CD4-positive, alpha-beta T cell (primary cell): ENCODE measurements around the gene LRFN5. TPM values are rescaled to one million over a fixed set of nuclear protein-coding genes. Genes with fewer than 3 reads are reported as not detected.
"Not testable (repeated sequence)": the region's sequence is repeated elsewhere in the genome, so short reads cannot be mapped to it uniquely, and the experiment has no call there.

Experiments used
- ATAC-seq: fragments of 200-7000 bp; cut with Tn5 transposase; one replicate; pipeline ENCODE4 v1.10.0; 2022; ENCODE audit warnings: mild to moderate bottlenecking; ENCODE audit not compliant: poor library complexity
- CTCF ChIA-PET: fragments of 350-600 bp; sonication (Branson Sonifier 250); formaldehyde crosslinking; loops from one replicate; lab custom pipeline; 2021; ENCODE audit warnings: antibody characterized with exemption, inconsistent platforms; lab: Charles Lee
- POLR2A ChIA-PET: fragments of 350-600 bp; sonication (Branson Sonifier 250); formaldehyde crosslinking; loops from one replicate; lab custom pipeline; 2021; ENCODE audit warnings: antibody characterized with exemption, inconsistent platforms; lab: Charles Lee
- DNase-seq, 14 experiments: peaks; one replicate each; pipeline ENCODE4 v3.0.0-alpha.2; 2013 to 2020; ENCODE audit warnings: mixed read lengths in 2 of 14
- H3K27ac ChIP-seq, 2 donors: one replicate each; pipeline versions ENCODE4 v1.5.1 to v1.7.0; 2013; ENCODE audit warnings: low read length in 2 of 2, low read depth in 1 of 2, mild to moderate bottlenecking in 1 of 2
- H3K27me3 ChIP-seq, 2 experiments: 1 replicate in 1 of 2; 2 replicates in 1 of 2; pipeline versions ENCODE4 v1.6.1 to v1.7.0; 2013; ENCODE audit warnings: low read length in 2 of 2, control low read depth in 1 of 2, mild to moderate bottlenecking in 1 of 2, moderate library complexity in 1 of 2; ENCODE audit not compliant: insufficient read depth in 2 of 2, control insufficient read depth in 1 of 2
- H3K36me3 ChIP-seq: one replicate; pipeline ENCODE4 v1.6.1; 2013; ENCODE audit warnings: low read length, control low read depth; ENCODE audit not compliant: insufficient read depth
- H3K4me1 ChIP-seq: one replicate; pipeline ENCODE4 v1.6.1; 2013; ENCODE audit warnings: low read length, control low read depth; ENCODE audit not compliant: insufficient read depth
- H3K4me3 ChIP-seq: one replicate; pipeline ENCODE4 v1.5.1; 2013; ENCODE audit warnings: mild to moderate bottlenecking, low read length, moderate library complexity
- H3K9me3 ChIP-seq, 2 experiments: 1 replicate in 1 of 2; 2 replicates in 1 of 2; pipeline versions ENCODE4 v1.6.1 to v1.7.0; 2013; ENCODE audit warnings: low read length in 2 of 2, mild to moderate bottlenecking in 2 of 2, control low read depth in 1 of 2, moderate library complexity in 1 of 2; ENCODE audit not compliant: control insufficient read depth in 1 of 2, insufficient read depth in 1 of 2
- H3K27ac Mint-ChIP-seq: one replicate; pipeline ENCODE4 v1.8.0; 2020; ENCODE audit warnings: mixed read lengths
- H3K27me3 Mint-ChIP-seq: one replicate; pipeline ENCODE4 v1.8.0; 2021; ENCODE audit warnings: mixed read lengths
- H3K36me3 Mint-ChIP-seq: one replicate; pipeline ENCODE4 v1.8.0; 2021; ENCODE audit warnings: low read depth, mixed read lengths
- H3K4me1 Mint-ChIP-seq: one replicate; pipeline ENCODE4 v1.8.0; 2021; ENCODE audit warnings: low read depth, mixed read lengths
- H3K4me3 Mint-ChIP-seq: one replicate; pipeline ENCODE4 v1.8.0; 2020; ENCODE audit warnings: mild to moderate bottlenecking, mixed read lengths
- H3K9me3 Mint-ChIP-seq: one replicate; pipeline ENCODE4 v1.8.0; 2020; ENCODE audit warnings: mixed read lengths
- intact Hi-C, 2 experiments: fragments of 100-400 bp; cut with DNase I in 1 of 2; cut with micrococcal nuclease in 1 of 2; formaldehyde crosslinking; loops; one replicate each; pipeline versions ENCODE4 v1.15.1 to v1.9.0; 2023 to 2025; cut with DNase I, micrococcal nuclease
- total RNA-seq, 174 experiments: library from RNA in 2 of 174; stranded (reverse) in 2 of 174; gene quantifications; one replicate each; pipeline ENCODE4 v1.2.3 and lab custom pipeline; 2021 to 2026
- TF ChIP-seq, protein P1 (sequence below): fragments of 200-600 bp; IDR thresholded peaks from one replicate; pipeline ENCODE4 v1.8.0; 2022; ENCODE audit warnings: antibody characterized with exemption, mild to moderate bottlenecking

LRFN5 gene
- total RNA-seq, 2 experiments from 2014 or later = not detected

DNA sequence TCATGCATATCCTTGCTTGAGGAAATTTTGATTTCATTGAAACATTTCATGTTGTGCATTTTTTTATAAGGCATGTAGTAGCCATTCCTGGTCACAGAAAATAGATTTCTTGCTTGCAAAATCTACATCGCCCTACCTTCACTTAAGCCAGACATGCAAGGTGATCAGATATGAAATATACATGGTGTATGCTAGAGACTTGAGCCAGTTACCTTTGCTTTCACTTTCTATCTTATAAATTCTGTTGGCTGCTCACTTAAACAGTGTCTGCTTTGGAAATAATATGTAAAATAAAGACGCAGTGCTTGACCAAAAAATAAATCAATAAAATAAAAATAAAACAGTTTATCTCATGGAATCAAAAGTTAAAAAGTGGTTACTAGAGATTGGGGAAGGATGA is 136.5 kb downstream of the LRFN5 start:
- H3K4me3 Mint-ChIP-seq = no peak overlapping the region
- no peak overlapping the region for H3K27ac Mint-ChIP-seq

DNA sequence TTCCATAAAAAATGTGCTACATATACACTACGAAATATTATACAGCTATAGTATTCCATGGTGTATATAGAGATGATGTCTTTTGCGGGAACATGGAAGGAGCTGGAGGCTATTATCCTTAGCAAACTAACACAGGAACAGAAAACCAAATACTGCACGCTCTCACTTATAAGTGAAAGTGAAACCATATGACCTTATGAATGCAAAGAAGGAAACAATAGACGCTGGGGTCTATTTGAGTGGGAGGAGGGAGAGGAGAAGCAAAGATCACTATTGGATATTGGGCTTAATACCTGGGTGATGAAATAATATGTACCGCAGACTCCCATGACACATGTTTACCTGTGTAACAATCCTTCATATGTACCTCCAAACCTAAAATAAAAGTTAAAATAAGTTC is 142.8 kb downstream of the LRFN5 start:
- CTCF ChIA-PET = no interaction called here

More for the DNA sequence above, 136.5 kb downstream of the LRFN5 start:
- no peak overlapping the region for H3K4me3 ChIP-seq
- intact Hi-C loops = no loop called here
- H3K9me3 Mint-ChIP-seq = peaks cover 4% of the 10 kb centered on the region
- ChIA-PET POLR2A (no interaction called here), CTCF (no interaction called here)
- no peaks in the 10 kb centered on the region for H3K27me3 Mint-ChIP-seq
- H3K4me1 ChIP-seq = peaks cover 2% of the 10 kb centered on the region
- no peaks in the 10 kb centered on the region for H3K36me3 Mint-ChIP-seq
- H3K27ac ChIP-seq = no peak overlapping the region
- H3K4me1 Mint-ChIP-seq = peaks cover 34% of the 10 kb centered on the region
- TF ChIP-seq, protein P1, sequence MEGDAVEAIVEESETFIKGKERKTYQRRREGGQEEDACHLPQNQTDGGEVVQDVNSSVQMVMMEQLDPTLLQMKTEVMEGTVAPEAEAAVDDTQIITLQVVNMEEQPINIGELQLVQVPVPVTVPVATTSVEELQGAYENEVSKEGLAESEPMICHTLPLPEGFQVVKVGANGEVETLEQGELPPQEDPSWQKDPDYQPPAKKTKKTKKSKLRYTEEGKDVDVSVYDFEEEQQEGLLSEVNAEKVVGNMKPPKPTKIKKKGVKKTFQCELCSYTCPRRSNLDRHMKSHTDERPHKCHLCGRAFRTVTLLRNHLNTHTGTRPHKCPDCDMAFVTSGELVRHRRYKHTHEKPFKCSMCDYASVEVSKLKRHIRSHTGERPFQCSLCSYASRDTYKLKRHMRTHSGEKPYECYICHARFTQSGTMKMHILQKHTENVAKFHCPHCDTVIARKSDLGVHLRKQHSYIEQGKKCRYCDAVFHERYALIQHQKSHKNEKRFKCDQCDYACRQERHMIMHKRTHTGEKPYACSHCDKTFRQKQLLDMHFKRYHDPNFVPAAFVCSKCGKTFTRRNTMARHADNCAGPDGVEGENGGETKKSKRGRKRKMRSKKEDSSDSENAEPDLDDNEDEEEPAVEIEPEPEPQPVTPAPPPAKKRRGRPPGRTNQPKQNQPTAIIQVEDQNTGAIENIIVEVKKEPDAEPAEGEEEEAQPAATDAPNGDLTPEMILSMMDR = no peak
- no peaks in the 10 kb centered on the region for H3K36me3 ChIP-seq
- DNase-seq (no peak), ATAC-seq (no peak)
- H3K27me3 ChIP-seq = no peaks in the 10 kb centered on the region
- no peaks in the 10 kb centered on the region for H3K9me3 ChIP-seq

DNA sequence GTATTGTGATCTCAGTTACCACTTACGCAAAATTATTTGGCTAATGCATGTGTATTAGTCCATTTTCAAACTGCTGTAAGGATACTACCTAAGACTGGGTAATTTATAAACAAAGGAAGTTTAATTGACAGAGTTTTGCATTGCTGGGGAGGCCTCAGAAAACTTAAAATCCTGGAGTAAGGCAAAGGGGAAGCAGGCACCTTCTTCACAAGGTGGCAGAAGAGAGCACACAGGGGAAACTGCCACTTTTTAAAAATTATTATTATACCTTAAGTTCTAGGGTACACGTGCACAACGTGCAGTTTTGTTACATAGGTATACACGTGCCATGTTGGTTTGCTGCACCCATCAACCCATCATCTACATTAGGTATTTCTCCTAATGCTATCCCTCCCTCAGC is 143.9 kb downstream of the LRFN5 start:
- intact Hi-C loops, H3K4me3 ChIP-seq, DNase-seq, POLR2A ChIA-PET, H3K27ac Mint-ChIP-seq, H3K9me3 ChIP-seq, H3K4me3 Mint-ChIP-seq, H3K27ac ChIP-seq, H3K9me3 Mint-ChIP-seq, H3K36me3 Mint-ChIP-seq, H3K36me3 ChIP-seq, H3K27me3 ChIP-seq, H3K4me1 ChIP-seq, H3K27me3 Mint-ChIP-seq, CTCF ChIA-PET: not testable (repeated sequence)
- H3K4me1 Mint-ChIP-seq = peaks cover 47% of the 10 kb centered on the region
- ATAC-seq = peak; percentile 21

More for the DNA sequence above, 142.8 kb downstream of the LRFN5 start:
- H3K4me1 Mint-ChIP-seq = peaks cover 47% of the 10 kb centered on the region
- TF ChIP-seq, protein P1 = no peak
- ATAC-seq (peak; percentile 82), DNase-seq (peak in 3 of 14 experiments; percentile 43 to 62 (median 57))
- H3K4me3 Mint-ChIP-seq = peak overlapping the region; percentile 87
- Histone ChIP-seq H3K27me3 (no peaks in the 10 kb centered on the region), H3K4me1 (no peaks in the 10 kb centered on the region), H3K36me3 (no peaks in the 10 kb centered on the region), H3K27ac (no peak overlapping the region), H3K9me3 (no peaks in the 10 kb centered on the region), H3K4me3 (peak overlapping the region; percentile 41)
- POLR2A ChIA-PET = no interaction called here
- intact Hi-C loops = no loop called here
- H3K36me3 Mint-ChIP-seq = no peaks in the 10 kb centered on the region
- H3K27ac Mint-ChIP-seq = peak overlapping the region; percentile 81
- H3K9me3 Mint-ChIP-seq = no peaks in the 10 kb centered on the region
- no peaks in the 10 kb centered on the region for H3K27me3 Mint-ChIP-seq

DNA sequence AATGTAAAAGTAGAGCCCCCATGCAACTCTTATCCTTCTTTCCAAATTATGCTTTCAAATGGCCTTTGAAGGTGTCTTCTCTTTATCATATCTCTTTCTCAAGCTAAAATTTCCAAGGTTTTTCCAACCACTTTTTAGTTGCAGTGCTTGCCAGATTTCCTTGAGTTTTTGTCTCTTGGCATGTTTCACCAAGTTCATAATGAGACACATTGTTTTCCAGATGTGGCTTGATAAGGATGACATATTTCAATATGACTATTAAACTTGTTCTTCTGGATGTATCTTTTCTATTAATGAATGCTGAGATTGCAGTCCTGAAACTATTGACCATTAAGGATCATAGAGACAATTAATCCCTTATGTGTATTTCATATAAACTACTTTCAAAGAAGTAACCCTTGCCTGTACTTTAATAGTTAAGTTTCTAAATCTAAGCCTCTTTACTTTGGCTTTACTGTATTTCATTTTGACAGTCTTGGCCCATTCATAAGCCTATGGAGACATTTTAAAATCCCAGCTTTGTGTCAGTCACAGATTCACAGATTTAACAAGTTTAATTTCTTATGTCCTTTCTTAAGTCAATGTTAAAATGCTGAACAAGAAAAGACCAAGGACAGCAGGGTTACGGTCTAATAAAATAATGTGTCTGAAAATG is 151.5 kb downstream of the LRFN5 start:
- Mint-ChIP-seq H3K4me3 (no peak overlapping the region), H3K4me1 (no peaks in the 10 kb centered on the region), H3K36me3 (no peaks in the 10 kb centered on the region), H3K9me3 (no peaks in the 10 kb centered on the region), H3K27me3 (no peaks in the 10 kb centered on the region), H3K27ac (no peak overlapping the region)
- Histone ChIP-seq H3K4me1 (no peaks in the 10 kb centered on the region), H3K4me3 (no peak overlapping the region), H3K27me3 (no peaks in the 10 kb centered on the region), H3K27ac (no peak overlapping the region), H3K36me3 (no peaks in the 10 kb centered on the region), H3K9me3 (no peaks in the 10 kb centered on the region)
- intact Hi-C loops = no loop called here
- TF ChIP-seq, protein P1 = no peak
- DNase-seq (no peak), ATAC-seq (no peak)
- CTCF ChIA-PET = no interaction called here
- POLR2A ChIA-PET = no interaction called here
